K562 (cell line): Measurements from ENCODE around the gene HOXA1. TPM values are rescaled to one million over a fixed set of nuclear protein-coding genes. Genes with fewer than 3 reads are reported as not detected.

Experiments
- polyA plus RNA-seq, 8 experiments: library from polyadenylated mRNA; depleted of rRNA in 4 of 8; stranded (reverse) in 5 of 8; unstranded in 3 of 8; fragments of >200 nt; fragmentation: Nextera tagmentation in 2 of 8; fragmentation: Illumina TruSeq in 1 of 8; extraction: Ambion mirVana in 2 of 8; extraction: Trizol in 1 of 8; gene quantifications; 2 replicates each; pipeline versions ENCODE4 v1.2.1 to v1.2.3, GENCODE V29; 2011 to 2014; ENCODE audit warnings: inconsistent platforms in 1 of 8, missing spikeins in 1 of 8
- total RNA-seq, 7 experiments: library from RNA; depleted of rRNA in 6 of 7; stranded (reverse); fragments of >200 nt in 6 of 7; fragmentation: Illumina TruSeq in 2 of 7; extraction: Trizol in 2 of 7; gene quantifications; 2 replicates each; pipeline versions ENCODE4 v1.2.1 to v1.2.3, GENCODE V29; 2011 to 2021; ENCODE audit warnings: low replicate concordance in 1 of 7
- TF ChIP-seq, protein P1 (sequence below), 2 experiments: fragments of 450-650 bp in 1 of 2; sonication (generic) in 1 of 2; formaldehyde crosslinking in 1 of 2; IDR thresholded peaks; 2 replicates each; pipeline versions ENCODE4 v1.7.1 to v1.9.0; 2016 to 2022; ENCODE audit warnings: inconsistent platforms in 1 of 2, mild to moderate bottlenecking in 1 of 2, missing genetic modification reagents in 1 of 2
- TF ChIP-seq, protein P2 (sequence below), 2 experiments: fragments of 450-650 bp; formaldehyde crosslinking in 1 of 2; IDR thresholded peaks; 2 replicates each; pipeline versions ENCODE4 v1.4.0 to v1.6.1; 2014 to 2020; ENCODE audit warnings: mild to moderate bottlenecking in 2 of 2, borderline replicate concordance in 1 of 2, low read depth in 1 of 2

HOXA1 gene
- total and polyA plus RNA-seq, 9 of the 15 experiments (the other 6 are each of a cell fraction or from before 2014, with no cell fraction given): 0.03 to 0.63 (median 0.09) TPM; not detected in 4

DNA sequence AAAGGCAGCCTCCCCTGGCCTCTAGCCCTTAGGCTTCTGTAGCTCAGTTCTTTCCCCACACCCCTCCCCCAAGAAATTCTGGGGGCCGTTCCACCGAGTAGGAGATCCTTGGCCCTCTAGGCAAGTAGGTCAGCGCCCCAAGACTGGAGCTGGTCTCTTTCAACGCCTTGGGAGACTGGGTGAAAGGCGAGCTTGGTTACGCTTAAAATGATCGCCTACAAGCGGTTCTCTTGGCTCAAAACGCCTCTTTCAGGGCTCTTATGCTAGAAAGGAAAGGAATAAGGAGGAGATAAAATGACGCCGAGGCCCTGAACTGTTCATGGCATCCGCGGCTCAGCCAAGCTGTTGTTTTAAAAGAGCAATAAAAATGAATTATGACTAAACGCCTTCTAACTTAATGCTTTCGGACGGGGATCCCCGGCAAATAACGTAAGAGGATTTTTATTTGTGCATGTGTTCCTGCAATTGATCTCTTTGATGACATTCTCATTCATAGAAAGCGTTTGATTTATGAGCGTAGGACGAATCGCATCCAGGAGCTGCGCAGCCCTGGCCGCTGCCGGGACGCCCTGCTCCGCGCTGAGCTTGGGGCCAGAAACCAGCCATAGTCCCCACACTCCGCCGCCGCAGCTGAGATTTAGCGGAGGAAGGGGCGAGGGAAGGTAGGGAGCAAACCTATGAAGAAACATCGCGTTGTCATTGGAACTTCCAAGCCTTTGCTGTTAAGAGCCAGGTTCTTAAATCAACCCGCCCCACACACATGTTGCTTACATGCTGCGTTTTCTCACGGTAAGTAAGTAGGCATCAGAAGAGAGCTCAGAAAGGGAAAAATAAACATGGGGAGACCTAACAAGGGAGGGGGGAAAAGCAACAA, 3.0 kb upstream of the HOXA1 start (continued):
- TF ChIP-seq, protein P1, sequence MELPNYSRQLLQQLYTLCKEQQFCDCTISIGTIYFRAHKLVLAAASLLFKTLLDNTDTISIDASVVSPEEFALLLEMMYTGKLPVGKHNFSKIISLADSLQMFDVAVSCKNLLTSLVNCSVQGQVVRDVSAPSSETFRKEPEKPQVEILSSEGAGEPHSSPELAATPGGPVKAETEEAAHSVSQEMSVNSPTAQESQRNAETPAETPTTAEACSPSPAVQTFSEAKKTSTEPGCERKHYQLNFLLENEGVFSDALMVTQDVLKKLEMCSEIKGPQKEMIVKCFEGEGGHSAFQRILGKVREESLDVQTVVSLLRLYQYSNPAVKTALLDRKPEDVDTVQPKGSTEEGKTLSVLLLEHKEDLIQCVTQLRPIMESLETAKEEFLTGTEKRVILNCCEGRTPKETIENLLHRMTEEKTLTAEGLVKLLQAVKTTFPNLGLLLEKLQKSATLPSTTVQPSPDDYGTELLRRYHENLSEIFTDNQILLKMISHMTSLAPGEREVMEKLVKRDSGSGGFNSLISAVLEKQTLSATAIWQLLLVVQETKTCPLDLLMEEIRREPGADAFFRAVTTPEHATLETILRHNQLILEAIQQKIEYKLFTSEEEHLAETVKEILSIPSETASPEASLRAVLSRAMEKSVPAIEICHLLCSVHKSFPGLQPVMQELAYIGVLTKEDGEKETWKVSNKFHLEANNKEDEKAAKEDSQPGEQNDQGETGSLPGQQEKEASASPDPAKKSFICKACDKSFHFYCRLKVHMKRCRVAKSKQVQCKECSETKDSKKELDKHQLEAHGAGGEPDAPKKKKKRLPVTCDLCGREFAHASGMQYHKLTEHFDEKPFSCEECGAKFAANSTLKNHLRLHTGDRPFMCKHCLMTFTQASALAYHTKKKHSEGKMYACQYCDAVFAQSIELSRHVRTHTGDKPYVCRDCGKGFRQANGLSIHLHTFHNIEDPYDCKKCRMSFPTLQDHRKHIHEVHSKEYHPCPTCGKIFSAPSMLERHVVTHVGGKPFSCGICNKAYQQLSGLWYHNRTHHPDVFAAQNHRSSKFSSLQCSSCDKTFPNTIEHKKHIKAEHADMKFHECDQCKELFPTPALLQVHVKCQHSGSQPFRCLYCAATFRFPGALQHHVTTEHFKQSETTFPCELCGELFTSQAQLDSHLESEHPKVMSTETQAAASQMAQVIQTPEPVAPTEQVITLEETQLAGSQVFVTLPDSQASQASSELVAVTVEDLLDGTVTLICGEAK (IDR thresholded peaks at IDR 0.05): no peak
- TF ChIP-seq, protein P1 (CRISPR knock-in tag; IDR thresholded peaks at IDR 0.05): no peak
- TF ChIP-seq, protein P2, sequence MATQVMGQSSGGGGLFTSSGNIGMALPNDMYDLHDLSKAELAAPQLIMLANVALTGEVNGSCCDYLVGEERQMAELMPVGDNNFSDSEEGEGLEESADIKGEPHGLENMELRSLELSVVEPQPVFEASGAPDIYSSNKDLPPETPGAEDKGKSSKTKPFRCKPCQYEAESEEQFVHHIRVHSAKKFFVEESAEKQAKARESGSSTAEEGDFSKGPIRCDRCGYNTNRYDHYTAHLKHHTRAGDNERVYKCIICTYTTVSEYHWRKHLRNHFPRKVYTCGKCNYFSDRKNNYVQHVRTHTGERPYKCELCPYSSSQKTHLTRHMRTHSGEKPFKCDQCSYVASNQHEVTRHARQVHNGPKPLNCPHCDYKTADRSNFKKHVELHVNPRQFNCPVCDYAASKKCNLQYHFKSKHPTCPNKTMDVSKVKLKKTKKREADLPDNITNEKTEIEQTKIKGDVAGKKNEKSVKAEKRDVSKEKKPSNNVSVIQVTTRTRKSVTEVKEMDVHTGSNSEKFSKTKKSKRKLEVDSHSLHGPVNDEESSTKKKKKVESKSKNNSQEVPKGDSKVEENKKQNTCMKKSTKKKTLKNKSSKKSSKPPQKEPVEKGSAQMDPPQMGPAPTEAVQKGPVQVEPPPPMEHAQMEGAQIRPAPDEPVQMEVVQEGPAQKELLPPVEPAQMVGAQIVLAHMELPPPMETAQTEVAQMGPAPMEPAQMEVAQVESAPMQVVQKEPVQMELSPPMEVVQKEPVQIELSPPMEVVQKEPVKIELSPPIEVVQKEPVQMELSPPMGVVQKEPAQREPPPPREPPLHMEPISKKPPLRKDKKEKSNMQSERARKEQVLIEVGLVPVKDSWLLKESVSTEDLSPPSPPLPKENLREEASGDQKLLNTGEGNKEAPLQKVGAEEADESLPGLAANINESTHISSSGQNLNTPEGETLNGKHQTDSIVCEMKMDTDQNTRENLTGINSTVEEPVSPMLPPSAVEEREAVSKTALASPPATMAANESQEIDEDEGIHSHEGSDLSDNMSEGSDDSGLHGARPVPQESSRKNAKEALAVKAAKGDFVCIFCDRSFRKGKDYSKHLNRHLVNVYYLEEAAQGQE (IDR thresholded peaks at IDR 0.05; ENCODE audit: borderline replicate concordance): no peak
- TF ChIP-seq, protein P2 (CRISPR knock-in tag; IDR thresholded peaks at IDR 0.05; ENCODE audit: low read depth): no peak
